Measurements from ENCODE around the gene GOLPH3.
"Not testable (repeated sequence)": the region's sequence is repeated elsewhere in the genome, so short reads cannot be mapped to it uniquely, and the experiment has no call there.

- TF ChIP-seq CTCF, POLR2A (IDR thresholded peaks at IDR 0.05): not testable (repeated sequence)
Measured at GRCh38 chr5:32080565-32080964, 93.6 kb downstream of the GOLPH3 start.

All from vagina (tissue), 2 donors.